Effector memory CD8-positive, alpha-beta T cell (primary cell): ENCODE data around the gene SHCBP1.
A peak's percentile ranks its signal among the peaks of the same experiment; 100 is the strongest.
"Not testable (repeated sequence)": the region's sequence is repeated elsewhere in the genome, so short reads cannot be mapped to it uniquely, and the experiment has no call there.

ENCODE experiments used
- ATAC-seq: fragments of 150-1000 bp; cut with Tn5 transposase; replicated peaks from 2 replicates; pipeline ENCODE4 v1.10.0; 2021; ENCODE audit warnings: mild to moderate bottlenecking, moderate library complexity
- DNase-seq, 3 experiments: peaks; one replicate each; pipeline ENCODE4 v3.0.0; 2021
- H3K27ac Mint-ChIP-seq, 2 donors: one replicate each; pipeline ENCODE4 v1.8.0; 2022; ENCODE audit warnings: mild to moderate bottlenecking in 2 of 2, mixed read lengths in 2 of 2, moderate library complexity in 2 of 2
- H3K27me3 Mint-ChIP-seq, 2 donors: one replicate each; pipeline ENCODE4 v1.8.0; 2022; ENCODE audit warnings: mixed read lengths in 2 of 2
- H3K36me3 Mint-ChIP-seq: one replicate; pipeline ENCODE4 v1.8.0; 2022; ENCODE audit warnings: mild to moderate bottlenecking, moderate library complexity, mixed read lengths; ENCODE audit not compliant: insufficient read depth
- H3K4me1 Mint-ChIP-seq, 2 donors: one replicate each; pipeline ENCODE4 v1.8.0; 2022; ENCODE audit warnings: low read depth in 2 of 2, mixed read lengths in 2 of 2
- H3K4me3 Mint-ChIP-seq, 2 donors: one replicate each; pipeline ENCODE4 v1.8.0; 2022; ENCODE audit warnings: mild to moderate bottlenecking in 2 of 2, mixed read lengths in 2 of 2, moderate library complexity in 2 of 2
- H3K9me3 Mint-ChIP-seq, 2 donors: one replicate each; pipeline ENCODE4 v1.8.0; 2022; ENCODE audit warnings: mixed read lengths in 2 of 2

The SHCBP1 gene

GRCh38 chr16:46626681-46627080 lies 5.5 kb upstream of the SHCBP1 start:
- ATAC-seq, H3K36me3 Mint-ChIP-seq, H3K4me1 Mint-ChIP-seq, H3K4me3 Mint-ChIP-seq, H3K9me3 Mint-ChIP-seq, H3K27ac Mint-ChIP-seq, DNase-seq: not testable (repeated sequence)
- H3K27me3 Mint-ChIP-seq: peaks cover 6 to 14% of the 10 kb centered on the region in 2 donors

- DNase-seq, H3K27ac Mint-ChIP-seq, H3K4me3 Mint-ChIP-seq, H3K36me3 Mint-ChIP-seq, ATAC-seq, H3K9me3 Mint-ChIP-seq: not testable (repeated sequence)
- peaks cover 14 to 18% of the 10 kb centered on the region in 2 donors for H3K4me1 Mint-ChIP-seq
- H3K27me3 Mint-ChIP-seq: peaks cover 6 to 14% of the 10 kb centered on the region in 2 donors
Measured at GRCh38 chr16:46624862-46625261, 3.7 kb upstream of the SHCBP1 start.

DNA sequence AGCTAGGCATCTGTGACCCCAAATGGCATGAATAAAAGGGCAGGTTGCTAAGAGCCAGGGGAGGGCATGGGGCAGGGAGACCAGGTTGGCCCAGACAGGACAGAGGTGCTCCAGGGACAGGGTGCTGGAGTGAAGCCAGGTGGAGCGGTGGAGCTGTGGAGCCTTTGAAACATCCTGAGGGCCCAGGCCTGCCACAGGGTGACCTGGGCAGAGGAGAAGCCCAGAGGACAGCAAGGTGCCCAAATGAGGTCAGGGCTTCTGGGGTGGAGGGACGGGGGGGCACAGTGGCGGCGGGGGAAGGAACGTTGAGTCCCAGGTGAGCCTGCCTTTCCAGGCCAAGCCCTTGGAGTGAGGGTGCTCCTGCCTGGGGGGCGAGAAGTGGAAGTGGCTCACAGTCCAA lies 2.5 kb upstream of the SHCBP1 start:
- not testable (repeated sequence) for H3K27ac Mint-ChIP-seq, ATAC-seq, DNase-seq, H3K9me3 Mint-ChIP-seq, H3K4me3 Mint-ChIP-seq, H3K27me3 Mint-ChIP-seq, H3K36me3 Mint-ChIP-seq
- peaks cover 14 to 15% of the 10 kb centered on the region in 2 donors for H3K4me1 Mint-ChIP-seq

DNA sequence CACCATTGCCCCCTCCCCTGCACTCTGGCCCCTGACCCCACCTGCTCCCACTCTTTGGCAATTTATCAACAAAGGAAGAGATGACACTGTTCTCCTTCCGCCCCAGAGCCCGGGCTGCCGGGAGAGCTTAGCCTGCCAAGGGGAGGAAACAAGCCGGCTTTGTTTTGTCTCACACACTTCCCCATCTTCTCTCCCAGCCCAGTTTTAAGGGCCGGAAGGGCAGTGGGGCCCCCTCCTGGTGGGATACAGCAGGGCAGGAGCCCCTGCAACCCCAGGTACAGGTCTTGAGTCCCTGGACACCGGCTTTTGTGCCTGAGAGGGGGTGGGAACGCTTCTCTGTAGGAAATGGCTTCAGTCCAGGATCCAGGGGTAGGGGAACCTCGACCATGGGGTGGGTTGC lies 2.1 kb upstream of the SHCBP1 start:
- peaks cover 15% of the 10 kb centered on the region in 2 donors for H3K4me1 Mint-ChIP-seq
- not testable (repeated sequence) for H3K27me3 Mint-ChIP-seq, DNase-seq

GRCh38 chr16:46621934-46622676 lies 926 bp upstream of the SHCBP1 start:
- Mint-ChIP-seq H3K4me3 (peak overlapping the region; percentile 73 to 88), H3K4me1 (peaks cover 15% of the 10 kb centered on the region in 2 donors), H3K36me3 (peaks cover 7% of the 10 kb centered on the region), H3K27ac (peak overlapping the region; percentile 92), H3K27me3 (no peaks in the 10 kb centered on the region), H3K9me3 (no peaks in the 10 kb centered on the region)
- DNase-seq (no peak), ATAC-seq (no peak)

More for the DNA sequence above, 2.1 kb upstream of the SHCBP1 start:
- H3K9me3 Mint-ChIP-seq, ATAC-seq, H3K36me3 Mint-ChIP-seq, H3K4me3 Mint-ChIP-seq, H3K27ac Mint-ChIP-seq: not testable (repeated sequence)

DNA sequence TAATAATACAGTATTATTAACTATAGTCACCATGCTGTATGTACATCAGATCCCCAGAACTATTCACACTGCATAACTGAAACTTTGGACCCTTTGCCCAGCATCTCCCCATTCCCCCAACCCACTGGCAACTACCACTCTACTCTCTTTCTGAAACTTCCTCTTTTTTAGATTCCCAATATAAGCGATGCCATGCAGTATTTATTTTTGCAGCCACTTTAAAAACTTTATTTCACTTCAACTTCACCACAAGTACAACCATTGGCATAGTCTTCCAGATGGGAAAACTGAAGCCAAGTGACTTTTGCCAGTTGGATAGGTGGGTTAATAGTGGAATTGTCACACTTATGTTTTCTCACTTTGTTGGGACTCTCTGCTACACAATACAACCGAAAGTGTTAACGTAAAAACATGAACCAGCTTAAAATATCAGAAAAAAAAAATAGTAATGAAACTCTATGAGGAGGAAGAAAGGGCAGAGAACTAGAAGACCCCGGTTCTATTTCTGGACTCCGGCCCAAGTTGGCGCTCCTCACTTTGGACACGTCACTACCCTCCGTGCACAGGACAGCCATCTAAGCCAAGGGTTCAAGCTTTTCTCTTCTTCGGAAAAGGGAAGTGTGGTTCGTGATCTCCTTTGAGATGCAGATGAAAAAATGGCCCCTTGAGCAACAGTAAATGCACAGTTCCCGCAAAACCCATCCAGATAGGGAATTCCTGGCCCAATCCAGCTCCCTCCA lies 743 bp downstream of the SHCBP1 start:
- Mint-ChIP-seq H3K4me1 (peaks cover 15% of the 10 kb centered on the region in 2 donors), H3K27me3 (no peaks in the 10 kb centered on the region), H3K9me3 (no peaks in the 10 kb centered on the region), H3K4me3 (peak overlapping the region; percentile 73 to 88), H3K27ac (peak overlapping the region; percentile 92), H3K36me3 (peaks cover 7% of the 10 kb centered on the region)
- no peak for ATAC-seq
- no peak for DNase-seq

GRCh38 chr16:46618516-46618915 lies 2.7 kb downstream of the SHCBP1 start:
- DNase-seq: no peak
- Mint-ChIP-seq H3K9me3 (no peaks in the 10 kb centered on the region), H3K27me3 (no peaks in the 10 kb centered on the region), H3K27ac (peak overlapping the region in 1 of 2 donors; percentile 13), H3K36me3 (peaks cover 7% of the 10 kb centered on the region), H3K4me1 (peaks cover 15% of the 10 kb centered on the region in 2 donors), H3K4me3 (no peak overlapping the region)
- ATAC-seq: no peak

GRCh38 chr16:46614006-46614405 lies 7.2 kb downstream of the SHCBP1 start:
- ATAC-seq (no peak), DNase-seq (no peak)
- H3K27me3 Mint-ChIP-seq: no peaks in the 10 kb centered on the region
- no peak overlapping the region for H3K4me3 Mint-ChIP-seq
- peaks cover 0 to 1% of the 10 kb centered on the region in 2 donors for H3K4me1 Mint-ChIP-seq
- H3K9me3 Mint-ChIP-seq: no peaks in the 10 kb centered on the region
- H3K36me3 Mint-ChIP-seq: no peaks in the 10 kb centered on the region
- H3K27ac Mint-ChIP-seq: no peak overlapping the region

DNA sequence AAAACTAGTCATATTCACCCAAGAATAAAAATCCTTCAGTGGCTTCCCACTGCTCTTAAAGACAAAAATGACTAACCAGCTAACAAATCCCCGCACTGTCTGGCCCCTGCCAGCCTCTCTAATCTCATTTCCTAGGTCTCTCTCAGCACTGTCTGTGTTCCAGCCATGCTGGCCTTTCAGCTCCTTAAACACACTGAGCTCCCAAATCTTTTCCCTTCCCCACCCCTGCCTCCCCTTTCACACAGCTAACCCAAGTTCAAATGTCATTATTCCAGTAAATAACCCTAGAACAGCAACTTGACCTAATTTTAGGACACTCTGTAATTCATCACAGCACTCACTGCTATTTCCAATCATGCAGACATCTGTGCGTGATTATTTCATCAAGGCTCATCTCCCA lies 7.8 kb downstream of the SHCBP1 start:
- Mint-ChIP-seq H3K27me3 (no peaks in the 10 kb centered on the region), H3K27ac (no peak overlapping the region), H3K4me1 (no peaks in the 10 kb centered on the region), H3K4me3 (no peak overlapping the region), H3K9me3 (no peaks in the 10 kb centered on the region), H3K36me3 (no peaks in the 10 kb centered on the region)
- no peak for DNase-seq
- ATAC-seq: no peak

GRCh38 chr16:46612121-46612520 lies 9.1 kb downstream of the SHCBP1 start:
- no peak overlapping the region for H3K27ac Mint-ChIP-seq
- no peaks in the 10 kb centered on the region for H3K27me3 Mint-ChIP-seq
- H3K36me3 Mint-ChIP-seq: no peaks in the 10 kb centered on the region
- peak; percentile 49 for ATAC-seq
- H3K4me3 Mint-ChIP-seq: no peak overlapping the region
- no peaks in the 10 kb centered on the region for H3K9me3 Mint-ChIP-seq
- DNase-seq: no peak
- no peaks in the 10 kb centered on the region for H3K4me1 Mint-ChIP-seq

- Mint-ChIP-seq H3K4me3 (no peak overlapping the region), H3K27me3 (no peaks in the 10 kb centered on the region), H3K4me1 (no peaks in the 10 kb centered on the region), H3K9me3 (no peaks in the 10 kb centered on the region), H3K27ac (no peak overlapping the region), H3K36me3 (peaks cover 2% of the 10 kb centered on the region)
- ATAC-seq (peak; percentile 39), DNase-seq (no peak)
Measured at GRCh38 chr16:46607529-46607928, 13.7 kb downstream of the SHCBP1 start.

- no peaks in the 10 kb centered on the region for H3K9me3 Mint-ChIP-seq
- no peak for DNase-seq
- no peaks in the 10 kb centered on the region for H3K27me3 Mint-ChIP-seq
- H3K27ac Mint-ChIP-seq: peak overlapping the region in 1 of 2 donors; percentile 4
- peaks cover 2% of the 10 kb centered on the region for H3K36me3 Mint-ChIP-seq
- H3K4me3 Mint-ChIP-seq: no peak overlapping the region
- no peak for ATAC-seq
- H3K4me1 Mint-ChIP-seq: peaks cover 0 to 4% of the 10 kb centered on the region in 2 donors
Measured at GRCh38 chr16:46606231-46606630, 14.9 kb downstream of the SHCBP1 start.

GRCh38 chr16:46591257-46591656 lies 29.9 kb downstream of the SHCBP1 start:
- ATAC-seq: no peak
- no peaks in the 10 kb centered on the region for H3K36me3 Mint-ChIP-seq
- no peak overlapping the region for H3K4me3 Mint-ChIP-seq
- DNase-seq: no peak
- no peaks in the 10 kb centered on the region for H3K27me3 Mint-ChIP-seq
- H3K27ac Mint-ChIP-seq: no peak overlapping the region
- H3K4me1 Mint-ChIP-seq: peaks cover 0 to 2% of the 10 kb centered on the region in 2 donors
- H3K9me3 Mint-ChIP-seq: peaks cover 0 to 13% of the 10 kb centered on the region in 2 donors
